GM11168 (cell line): ENCODE measurements around the gene SCAMP3.
"Not testable (repeated sequence)": the region's sequence is repeated elsewhere in the genome, so short reads cannot be mapped to it uniquely, and the experiment has no call there.

ENCODE experiments used
- in situ Hi-C: fragments of 300-500 bp; cut with MboI; formaldehyde crosslinking; loops from one replicate; pipeline ENCODE4 v1.12.0; 2022; ENCODE audit warnings: low sequenced_read_pairs; ENCODE audit not compliant: unreplicated experiment

The SCAMP3 gene

GRCh38 chr1:155261852-155262673, at the start of gene SCAMP3:
SCAMP3 (minus strand) TSS chr1:155262360; CDS start chr1:155262151, 209 bp downstream.
- in situ Hi-C loops, result no loop called here

GRCh38 chr1:155309423-155310021, 47.4 kb upstream of the SCAMP3 start:
- in situ Hi-C loops, result loop anchor here (5.0 kb wide), 1 partner anchor 32 kb away; the partner anchor contains the start of gene HCN3

GRCh38 chr1:155308493-155309422, 46.6 kb upstream of the SCAMP3 start, which contains the start of gene FDPS:
FDPS (plus strand) TSS chr1:155308866; CDS start chr1:155309790, 924 bp downstream.
- in situ Hi-C loops, result no loop called here

- in situ Hi-C loops, result no loop called here
Measured at GRCh38 chr1:155307247-155307740, 45.1 kb upstream of the SCAMP3 start.

- in situ Hi-C loops, result no loop called here
Measured at GRCh38 chr1:155305881-155306391, 43.8 kb upstream of the SCAMP3 start.

GRCh38 chr1:155304558-155305063, 42.5 kb upstream of the SCAMP3 start:
- in situ Hi-C loops, result no loop called here

GRCh38 chr1:155301342-155301841, 39.2 kb upstream of the SCAMP3 start, which contains the start of gene PKLR:
PKLR (minus strand) TSS chr1:155301438; CDS start chr1:155301395, 43 bp downstream.
- in situ Hi-C loops, result no loop called here

- in situ Hi-C loops, result no loop called here
Measured at GRCh38 chr1:155300553-155301329, 38.6 kb upstream of the SCAMP3 start.

- in situ Hi-C loops, result no loop called here
Measured at GRCh38 chr1:155300024-155300423, 37.9 kb upstream of the SCAMP3 start.

- in situ Hi-C loops, result no loop called here
Measured at GRCh38 chr1:155297384-155297783, 35.2 kb upstream of the SCAMP3 start.

- in situ Hi-C loops, result no loop called here
Measured at GRCh38 chr1:155296661-155297060, 34.5 kb upstream of the SCAMP3 start.

- in situ Hi-C loops, result no loop called here
Measured at GRCh38 chr1:155295942-155296267, 33.7 kb upstream of the SCAMP3 start.

- in situ Hi-C loops, result no loop called here
Measured at GRCh38 chr1:155295183-155295941, 33.2 kb upstream of the SCAMP3 start.

- in situ Hi-C loops, result no loop called here
Measured at GRCh38 chr1:155294520-155295182, 32.5 kb upstream of the SCAMP3 start.

GRCh38 chr1:155293086-155293749, 31.1 kb upstream of the SCAMP3 start:
- in situ Hi-C loops, result no loop called here

GRCh38 chr1:155291006-155291405, 28.8 kb upstream of the SCAMP3 start:
- in situ Hi-C loops, result not testable (repeated sequence)

GRCh38 chr1:155287987-155288543, 25.9 kb upstream of the SCAMP3 start:
- in situ Hi-C loops, result no loop called here
